KOPT-K1 (cell line): ENCODE data around the gene EIF4A3.

Experiments used
- H3K27ac ChIP-seq: fragments of 200-600 bp; sonication (generic); 2 replicates; pipeline ENCODE4 v1.5.1; 2016; ENCODE audit warnings: antibody characterized with exemption, mild to moderate bottlenecking, low read depth, low read length; ENCODE audit not compliant: poor library complexity, severe bottlenecking
- H3K36me3 ChIP-seq: fragments of 200-600 bp; sonication (generic); 2 replicates; pipeline ENCODE4 v1.5.1; 2017; ENCODE audit warnings: antibody characterized with exemption, mild to moderate bottlenecking, low read length, moderate library complexity; ENCODE audit not compliant: insufficient read depth
- H3K9me3 ChIP-seq: fragments of 200-600 bp; sonication (generic); 2 replicates; pipeline ENCODE4 v1.5.1; 2017; ENCODE audit warnings: antibody characterized with exemption, low read length, mild to moderate bottlenecking; ENCODE audit not compliant: insufficient read depth, poor library complexity, severe bottlenecking

Gene EIF4A3

DNA sequence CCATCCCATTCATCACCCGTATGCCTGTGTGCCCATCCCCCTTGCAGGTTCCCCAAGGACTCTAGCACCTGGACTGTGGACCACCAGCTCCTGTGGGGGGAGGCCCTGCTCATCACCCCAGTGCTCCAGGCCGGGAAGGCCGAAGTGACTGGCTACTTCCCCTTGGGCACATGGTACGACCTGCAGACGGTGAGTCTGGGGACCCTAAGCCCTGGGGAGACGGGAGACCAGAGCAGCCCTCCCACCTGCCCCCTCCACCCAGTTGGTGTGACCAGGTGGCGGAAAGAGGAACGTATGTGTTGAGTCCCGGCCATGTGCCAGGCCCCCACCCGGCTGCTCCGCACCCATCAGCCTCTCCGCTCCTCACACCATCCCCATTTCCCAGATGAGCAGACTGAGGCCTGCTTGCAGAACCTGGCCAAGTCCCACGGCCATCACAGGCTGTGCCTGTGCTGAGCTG lies 30.0 kb downstream of the EIF4A3 start:
- Histone ChIP-seq H3K9me3 (peaks cover 6% of the 10 kb centered on the region), H3K36me3 (no peaks in the 10 kb centered on the region), H3K27ac (no peak overlapping the region)

DNA sequence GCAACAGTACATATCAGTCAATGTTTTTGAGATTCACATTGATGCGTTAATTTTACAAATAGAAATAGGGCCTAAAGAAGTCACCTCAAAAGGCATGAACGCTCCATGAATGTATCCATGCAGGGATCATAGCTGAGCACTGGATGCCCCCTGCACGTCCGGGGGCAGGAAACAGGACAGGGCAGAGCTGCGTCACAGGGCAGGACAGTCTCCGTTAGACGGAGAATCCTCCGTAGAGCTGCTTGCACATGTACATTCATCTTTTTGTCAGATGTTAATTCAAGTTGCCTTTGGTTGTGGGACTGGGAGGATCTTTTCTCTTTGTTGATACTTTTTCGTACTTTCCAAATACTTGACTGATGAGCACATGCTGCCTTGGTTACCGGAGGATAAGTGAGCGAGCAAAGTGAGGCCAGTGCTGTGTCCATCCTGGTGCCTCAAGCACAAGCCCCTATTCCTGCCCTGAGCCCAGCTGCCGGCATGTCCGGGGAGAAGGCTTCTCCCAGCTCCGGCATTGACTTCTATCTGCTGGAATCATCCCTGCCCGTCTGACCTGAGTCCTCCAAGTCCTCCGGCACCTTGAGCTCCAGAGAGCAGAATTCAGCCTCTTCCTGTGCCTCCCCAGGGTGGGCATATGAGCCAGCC lies 30.5 kb downstream of the EIF4A3 start:
- Histone ChIP-seq H3K9me3 (peaks cover 6% of the 10 kb centered on the region), H3K36me3 (no peaks in the 10 kb centered on the region), H3K27ac (no peak overlapping the region)

DNA sequence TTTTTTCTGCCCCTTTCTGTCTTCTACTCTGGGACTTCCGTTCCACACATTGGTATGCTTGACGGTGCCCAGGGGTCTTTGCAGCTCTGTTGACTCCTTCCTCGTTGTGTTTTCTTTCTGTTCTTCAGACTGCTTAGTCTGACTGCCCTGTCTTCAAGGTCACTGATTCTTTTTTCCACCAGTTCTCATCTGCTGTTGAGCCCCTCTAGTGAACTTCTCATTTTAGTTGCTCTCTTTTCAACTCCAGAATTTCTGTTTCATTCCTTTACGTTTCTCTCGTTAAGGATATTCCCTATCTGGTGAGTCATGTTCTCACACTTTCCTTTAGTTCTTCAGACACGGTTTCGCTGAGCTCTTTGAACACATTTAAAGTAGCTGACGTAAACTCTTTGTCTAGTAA lies 31.8 kb downstream of the EIF4A3 start:
- H3K9me3 ChIP-seq: peaks cover 6% of the 10 kb centered on the region
- peak overlapping the region; percentile 64 for H3K27ac ChIP-seq
- H3K36me3 ChIP-seq: no peaks in the 10 kb centered on the region; the same call in 1 of the 2 replicates

GRCh38 chr17:80114758-80115157 lies 32.2 kb downstream of the EIF4A3 start:
- Histone ChIP-seq H3K36me3 (no peaks in the 10 kb centered on the region; the same call in 1 of the 2 replicates), H3K27ac (peak overlapping the region; percentile 64)

GRCh38 chr17:80113033-80113484 lies 33.9 kb downstream of the EIF4A3 start:
- Histone ChIP-seq H3K36me3 (no peaks in the 10 kb centered on the region; the same call in 1 of the 2 replicates), H3K9me3 (peaks cover 6% of the 10 kb centered on the region), H3K27ac (no peak overlapping the region)

More at GRCh38 chr17:80114758-80115157, 32.2 kb downstream of the EIF4A3 start:
- peaks cover 6% of the 10 kb centered on the region for H3K9me3 ChIP-seq

- Histone ChIP-seq H3K9me3 (peaks cover 6% of the 10 kb centered on the region), H3K27ac (no peak overlapping the region), H3K36me3 (no peaks in the 10 kb centered on the region; the same call in 1 of the 2 replicates)
These were observed 34.4 kb downstream of the EIF4A3 start for GRCh38 chr17:80112471-80113032.

DNA sequence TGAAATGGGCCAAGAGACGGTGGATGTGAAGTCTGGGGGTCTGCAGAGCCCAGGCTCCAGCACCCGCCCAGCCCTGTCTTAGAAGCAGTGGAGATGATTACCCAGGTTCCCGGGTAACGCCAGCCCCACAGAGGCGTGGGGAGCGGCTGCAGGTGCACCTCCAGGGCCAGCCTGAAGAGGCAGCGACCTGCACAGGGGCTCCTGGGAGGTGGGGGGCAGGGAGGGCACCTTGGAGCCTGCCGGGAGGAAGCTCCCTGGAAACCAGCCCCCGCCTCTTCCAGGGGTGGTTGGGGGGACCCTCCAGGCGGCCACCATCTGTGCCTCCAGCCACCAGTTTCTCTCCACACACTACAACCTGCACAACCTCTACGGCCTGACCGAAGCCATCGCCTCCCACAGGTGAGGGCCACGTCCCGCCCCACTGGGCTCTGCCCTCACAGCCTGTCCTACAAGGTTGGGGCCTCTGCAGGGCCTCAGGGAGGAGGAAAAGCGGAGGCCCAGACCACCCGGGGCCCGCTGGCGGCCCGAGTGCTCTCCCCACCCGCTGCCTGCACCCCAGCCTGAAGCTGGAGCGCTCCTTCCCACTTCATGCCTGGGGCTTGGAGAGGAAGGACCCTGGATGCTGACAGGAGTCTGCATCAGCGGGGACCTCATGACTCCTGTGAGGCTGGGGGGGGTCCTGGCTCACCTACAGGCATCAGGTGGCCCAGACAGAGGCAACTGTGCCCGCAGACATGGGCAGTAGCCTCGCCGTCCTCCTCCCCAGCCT lies 35.0 kb downstream of the EIF4A3 start:
- no peak overlapping the region for H3K27ac ChIP-seq
- H3K36me3 ChIP-seq: no peaks in the 10 kb centered on the region; the same call in 1 of the 2 replicates
- peaks cover 6% of the 10 kb centered on the region for H3K9me3 ChIP-seq

DNA sequence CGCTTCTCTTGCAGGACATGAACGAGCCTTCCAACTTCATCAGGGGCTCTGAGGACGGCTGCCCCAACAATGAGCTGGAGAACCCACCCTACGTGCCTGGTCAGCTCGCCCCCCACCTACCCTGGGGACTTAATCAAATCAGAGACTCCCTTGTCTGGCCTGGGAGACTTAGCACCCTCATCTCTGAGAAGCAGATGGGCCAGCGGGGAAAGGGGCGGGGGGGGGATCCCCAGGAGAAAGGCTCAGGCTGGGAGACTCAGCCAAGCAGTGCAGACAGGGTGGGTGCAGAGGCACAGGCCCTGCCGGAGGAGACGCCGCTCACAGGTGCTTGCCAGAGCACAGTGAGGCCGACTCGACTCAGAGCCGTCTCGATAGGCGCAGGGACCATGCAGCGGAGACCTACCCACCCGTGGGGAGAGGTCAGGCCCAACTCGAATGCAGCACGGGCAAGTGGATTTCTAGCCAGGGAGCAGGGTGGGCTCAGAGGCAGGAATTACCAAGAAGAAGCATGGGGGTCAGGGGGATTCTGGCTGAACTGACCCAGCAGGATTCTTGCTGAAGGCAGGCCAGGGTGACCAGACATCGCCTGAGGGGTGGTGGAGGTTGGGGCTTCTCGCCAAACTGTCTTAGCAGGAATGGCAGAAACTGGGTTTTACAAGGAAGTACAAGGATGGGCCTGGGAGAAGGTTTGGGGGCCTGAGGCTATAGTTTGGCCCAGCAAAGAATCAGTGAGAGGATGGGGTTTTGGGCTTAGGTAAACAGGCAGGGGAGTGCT lies 35.8 kb downstream of the EIF4A3 start:
- Histone ChIP-seq H3K9me3 (peaks cover 6% of the 10 kb centered on the region), H3K36me3 (no peaks in the 10 kb centered on the region; the same call in 1 of the 2 replicates), H3K27ac (no peak overlapping the region)

GRCh38 chr17:80110447-80110812 lies 36.5 kb downstream of the EIF4A3 start:
- Histone ChIP-seq H3K9me3 (peaks cover 3% of the 10 kb centered on the region), H3K36me3 (no peaks in the 10 kb centered on the region; the same call in 1 of the 2 replicates), H3K27ac (no peak overlapping the region)

DNA sequence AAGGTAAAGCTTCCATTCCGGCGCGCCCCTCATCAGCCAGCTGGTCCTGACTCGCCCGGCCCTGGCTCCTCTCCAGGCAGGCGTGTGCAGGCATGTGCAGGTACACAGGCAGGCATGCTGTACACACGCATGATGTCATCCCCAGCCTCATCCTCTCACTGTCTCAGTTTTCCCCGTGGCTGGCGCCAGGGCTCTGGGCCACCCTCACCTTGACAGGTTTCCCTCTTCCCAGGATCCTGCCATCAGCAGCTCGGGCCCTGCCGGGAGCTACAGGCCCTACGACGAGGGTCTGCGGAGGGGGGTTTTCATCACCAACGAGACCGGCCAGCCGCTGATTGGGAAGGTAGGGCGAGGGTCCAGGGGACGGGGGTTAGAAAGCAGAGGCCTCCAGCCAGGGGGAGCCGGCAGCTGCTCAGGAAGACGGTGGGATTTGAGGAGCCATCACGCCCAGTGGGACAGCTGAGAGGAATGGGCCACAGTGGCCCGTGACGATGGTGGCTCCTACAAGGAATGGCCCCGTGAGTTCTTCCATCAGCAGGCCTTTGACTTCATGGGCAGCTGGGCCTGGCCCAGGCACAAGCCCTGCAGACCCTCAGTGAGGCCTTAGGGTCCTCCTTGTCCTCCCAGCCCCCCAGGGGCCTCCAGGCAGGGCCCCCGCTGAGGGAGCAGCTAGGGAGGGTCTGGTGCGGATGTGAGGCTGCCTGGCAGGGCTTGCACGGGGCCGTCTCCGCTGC lies 37.0 kb downstream of the EIF4A3 start:
- Histone ChIP-seq H3K36me3 (no peaks in the 10 kb centered on the region; the same call in 1 of the 2 replicates), H3K9me3 (no peaks in the 10 kb centered on the region), H3K27ac (no peak overlapping the region)

- H3K9me3 ChIP-seq: no peaks in the 10 kb centered on the region
- H3K36me3 ChIP-seq: no peaks in the 10 kb centered on the region; the same call in 1 of the 2 replicates
- no peak overlapping the region for H3K27ac ChIP-seq
These were observed 37.8 kb downstream of the EIF4A3 start for GRCh38 chr17:80109066-80109660.

DNA sequence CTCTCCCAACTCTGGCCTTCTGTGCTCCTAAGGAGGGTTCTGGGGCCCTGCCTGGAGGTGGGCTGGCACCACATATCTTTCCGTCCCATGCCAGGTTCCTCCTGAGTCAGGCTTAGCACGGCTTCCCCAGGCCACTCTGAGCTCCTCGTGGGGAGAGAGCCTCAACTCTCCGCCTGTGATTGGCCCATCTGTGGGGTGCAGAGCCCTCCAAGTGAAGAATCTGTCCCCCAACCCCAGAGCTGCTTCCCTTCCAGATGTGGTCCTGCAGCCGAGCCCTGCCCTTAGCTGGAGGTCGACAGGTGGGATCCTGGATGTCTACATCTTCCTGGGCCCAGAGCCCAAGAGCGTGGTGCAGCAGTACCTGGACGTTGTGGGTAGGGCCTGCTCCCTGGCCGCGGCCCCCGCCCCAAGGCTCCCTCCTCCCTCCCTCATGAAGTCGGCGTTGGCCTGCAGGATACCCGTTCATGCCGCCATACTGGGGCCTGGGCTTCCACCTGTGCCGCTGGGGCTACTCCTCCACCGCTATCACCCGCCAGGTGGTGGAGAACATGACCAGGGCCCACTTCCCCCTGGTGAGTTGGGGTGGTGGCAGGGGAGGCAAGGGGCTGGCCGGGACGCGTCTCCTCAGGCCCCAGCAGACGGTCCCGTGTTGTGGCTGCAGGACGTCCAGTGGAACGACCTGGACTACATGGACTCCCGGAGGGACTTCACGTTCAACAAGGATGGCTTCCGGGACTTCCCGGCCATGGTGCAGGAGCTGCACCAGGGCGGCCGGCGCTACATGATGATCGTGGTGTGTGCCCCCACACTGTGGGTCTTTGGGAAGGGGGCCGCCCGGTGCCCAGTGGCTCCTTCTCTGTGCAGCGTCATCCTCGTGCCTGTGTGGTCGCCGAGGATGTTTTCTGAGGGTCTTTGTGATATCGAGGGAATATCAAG lies 38.6 kb downstream of the EIF4A3 start:
- Histone ChIP-seq H3K27ac (no peak overlapping the region), H3K36me3 (no peaks in the 10 kb centered on the region; the same call in 1 of the 2 replicates)

More for the DNA sequence above, 38.6 kb downstream of the EIF4A3 start:
- no peaks in the 10 kb centered on the region for H3K9me3 ChIP-seq
